ENCODE results near the gene CELF2.
"Not testable (repeated sequence)": the region's sequence is repeated elsewhere in the genome, so short reads cannot be mapped to it uniquely, and the experiment has no call there.

Gene CELF2

DNA sequence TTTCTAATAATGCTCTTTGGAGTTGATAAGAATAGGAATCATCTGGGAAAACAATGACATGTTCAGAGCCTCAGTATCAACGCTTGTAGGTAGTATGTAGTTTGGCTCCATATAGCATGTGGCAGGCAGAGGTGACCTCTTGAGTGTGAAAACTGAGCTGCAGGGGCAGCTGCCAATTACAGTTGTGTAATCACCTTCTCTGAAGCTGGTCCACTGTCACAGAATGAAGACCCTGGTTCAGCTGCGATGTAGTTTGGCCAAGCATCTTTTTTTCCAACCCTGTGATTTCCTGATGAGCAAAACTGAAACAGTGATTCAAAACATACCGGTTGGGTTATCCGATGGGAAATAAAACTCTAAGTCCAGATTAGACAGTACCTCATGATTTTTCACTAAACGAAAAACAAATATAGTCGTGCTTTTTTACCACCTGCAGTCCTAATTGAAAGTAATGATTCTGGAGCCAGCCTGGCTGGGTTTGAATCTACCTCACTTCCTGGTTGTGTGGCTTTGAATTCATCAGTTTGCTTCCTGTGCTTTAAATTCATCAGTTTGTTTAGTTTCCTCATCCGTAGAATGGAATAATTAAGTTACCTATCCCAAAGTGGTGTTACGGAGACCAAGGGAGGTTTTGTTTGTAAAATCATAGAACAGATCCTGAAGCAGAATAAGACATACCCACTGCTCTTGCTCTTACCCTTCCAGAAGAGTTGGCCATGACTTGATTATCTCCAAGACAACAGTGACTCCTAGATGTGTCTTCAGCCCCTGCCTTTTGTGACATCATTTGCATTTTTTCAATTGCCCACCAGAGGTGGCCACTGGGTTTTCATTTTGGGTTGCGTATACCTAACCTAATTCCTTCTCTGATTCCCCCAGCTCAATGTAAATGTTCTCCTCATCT, 87.4 kb downstream of the CELF2 start:
- no peak for DNase-seq

GRCh38 chr10:11105676-11106004, 88.0 kb downstream of the CELF2 start:
- no peak for DNase-seq

GRCh38 chr10:11106621-11107374, 89.1 kb downstream of the CELF2 start:
- no peak for DNase-seq

DNA sequence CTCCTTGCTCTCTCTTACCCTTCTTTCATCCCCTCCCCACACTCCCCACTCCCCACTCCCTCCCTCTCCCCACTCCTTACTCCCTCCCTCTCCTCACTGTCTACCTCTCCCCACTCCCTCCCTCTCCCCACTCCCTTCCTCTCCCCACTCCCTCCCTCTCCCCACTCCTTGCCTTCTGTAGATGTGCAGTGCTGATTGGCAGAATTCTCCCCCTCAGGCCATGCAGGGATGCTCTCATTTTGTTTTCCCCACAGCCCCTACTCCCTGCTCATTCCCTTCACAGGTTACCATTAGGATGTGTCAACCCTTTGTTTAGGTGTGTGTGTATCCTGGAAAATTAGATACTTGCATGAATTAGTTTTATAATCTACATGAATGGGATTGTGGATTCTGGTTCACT, 90.3 kb downstream of the CELF2 start:
- no peak for DNase-seq

GRCh38 chr10:11108356-11108755, 90.7 kb downstream of the CELF2 start:
- no peak for DNase-seq

DNA sequence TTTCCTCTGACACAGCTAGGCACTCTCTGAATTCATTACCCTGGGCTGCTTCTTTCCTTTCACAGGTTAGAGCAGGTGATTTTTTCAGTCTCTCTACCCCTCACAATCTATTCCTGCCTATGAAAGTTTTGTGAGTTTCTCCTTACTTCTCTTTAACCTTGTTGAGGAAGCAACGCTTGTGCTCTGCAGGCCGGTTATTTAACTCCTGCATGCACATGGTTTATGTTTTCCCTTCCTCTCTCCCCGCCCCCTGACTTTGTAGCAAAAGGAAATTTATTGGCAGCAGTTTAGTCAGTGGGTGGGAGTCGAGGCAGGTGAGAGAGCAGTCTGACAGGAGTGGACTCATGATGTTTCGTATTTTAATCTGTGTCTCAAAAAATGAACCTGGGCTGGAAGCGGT, 91.9 kb downstream of the CELF2 start:
- DNase-seq, result no peak

DNA sequence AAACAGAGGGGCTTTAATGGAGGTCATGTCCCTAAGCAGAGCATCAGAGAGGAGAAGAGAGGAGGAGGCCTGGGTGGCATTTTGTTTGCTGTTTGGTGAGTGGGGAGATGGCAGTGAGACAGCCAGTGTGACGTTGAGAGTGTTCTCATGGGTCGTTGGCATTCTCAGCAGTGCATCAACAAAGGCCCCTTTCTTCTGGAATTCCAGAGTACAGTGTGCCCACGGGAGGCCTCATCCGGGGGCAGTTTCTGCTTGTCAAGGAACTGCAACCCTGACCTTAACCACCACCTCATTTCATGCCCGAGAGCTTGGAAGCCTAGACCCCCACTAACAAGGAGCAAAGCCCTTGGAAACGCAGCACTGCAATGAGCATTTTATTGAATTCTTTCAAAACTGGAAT, 92.9 kb downstream of the CELF2 start:
- no peak for DNase-seq

GRCh38 chr10:11111490-11111889, 93.8 kb downstream of the CELF2 start:
- no peak for DNase-seq

DNA sequence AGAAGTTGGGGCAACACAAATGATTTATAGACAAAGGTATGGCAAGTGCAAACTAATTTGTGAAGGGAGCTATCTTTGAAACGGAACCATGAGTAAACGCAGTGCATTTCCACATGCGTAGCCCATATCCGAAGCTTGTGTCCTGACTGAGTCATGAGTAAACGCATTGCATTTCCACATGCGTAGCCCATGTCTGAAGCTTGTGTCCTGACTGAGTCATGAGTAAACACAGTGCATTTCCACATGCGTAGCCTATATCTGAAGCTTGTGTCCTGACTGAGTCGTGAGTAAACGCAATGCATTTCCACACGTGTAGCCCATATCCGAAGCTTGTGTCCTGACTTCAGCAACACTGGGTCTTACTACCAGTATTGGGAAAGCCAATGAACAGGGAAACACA, 95.0 kb downstream of the CELF2 start:
- no peak for DNase-seq

DNA sequence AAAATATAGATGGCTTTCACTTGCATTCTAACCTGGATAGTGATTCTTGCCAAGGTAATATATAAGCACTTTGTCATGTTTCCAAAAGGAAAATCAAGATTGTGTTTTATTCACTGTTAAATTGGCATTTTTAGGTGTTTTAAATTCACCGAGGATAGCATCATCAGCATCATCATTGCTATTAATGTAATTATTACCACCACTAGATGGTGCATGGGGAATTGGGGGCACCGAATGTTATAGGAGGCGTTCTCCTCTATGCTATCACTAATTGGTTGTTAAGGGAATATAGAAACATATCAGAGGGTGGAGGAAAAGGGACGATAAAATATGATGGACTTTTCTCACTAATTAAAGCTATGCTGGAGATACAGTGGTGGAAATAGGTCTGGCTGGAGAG, 95.5 kb downstream of the CELF2 start:
- no peak for DNase-seq

DNA sequence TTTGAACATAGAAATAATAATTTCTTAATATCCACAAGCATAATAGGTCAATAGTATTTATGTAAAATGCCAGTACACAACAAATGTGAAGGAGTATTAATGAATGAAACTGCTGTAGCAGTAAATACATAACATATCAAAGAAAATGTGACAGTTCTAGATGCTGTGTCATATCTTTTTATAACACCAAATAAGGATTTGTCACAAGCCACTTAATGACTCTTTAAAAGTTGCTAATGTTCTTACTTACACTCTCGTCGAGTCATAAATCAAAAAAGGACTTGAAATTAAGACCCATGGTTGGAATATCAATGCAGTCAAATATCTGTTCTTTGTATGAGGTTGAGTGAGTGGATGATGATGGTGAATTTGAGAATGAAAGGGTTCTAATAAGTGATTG, 96.6 kb downstream of the CELF2 start:
- DNase-seq, result no peak

DNA sequence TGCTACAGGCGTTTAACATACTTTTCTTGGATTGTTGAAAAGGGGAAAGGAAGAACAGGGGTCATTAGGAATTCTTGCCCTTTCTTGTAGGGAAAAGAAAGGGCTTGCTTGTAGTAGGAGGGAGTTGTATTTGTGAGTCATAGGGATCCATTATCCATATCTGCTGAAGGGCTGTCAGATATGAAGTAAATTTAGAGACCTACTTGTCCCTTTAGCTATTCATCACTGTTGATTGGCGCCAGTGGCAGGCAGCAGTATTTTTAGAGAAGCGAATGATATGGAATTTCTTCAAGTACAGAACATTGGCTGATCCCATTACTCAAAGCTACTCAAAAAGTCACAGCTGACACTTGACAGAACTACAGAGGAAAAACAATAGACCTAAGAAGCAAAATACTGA, 97.7 kb downstream of the CELF2 start:
- DNase-seq, result no peak

GRCh38 chr10:11116361-11116760, 98.7 kb downstream of the CELF2 start:
- DNase-seq, result no peak

- DNase-seq, result no peak
Observed at GRCh38 chr10:11116817-11117216, 99.1 kb downstream of the CELF2 start.

- no peak for DNase-seq
Observed at GRCh38 chr10:11118686-11119085, 101.0 kb downstream of the CELF2 start.

DNA sequence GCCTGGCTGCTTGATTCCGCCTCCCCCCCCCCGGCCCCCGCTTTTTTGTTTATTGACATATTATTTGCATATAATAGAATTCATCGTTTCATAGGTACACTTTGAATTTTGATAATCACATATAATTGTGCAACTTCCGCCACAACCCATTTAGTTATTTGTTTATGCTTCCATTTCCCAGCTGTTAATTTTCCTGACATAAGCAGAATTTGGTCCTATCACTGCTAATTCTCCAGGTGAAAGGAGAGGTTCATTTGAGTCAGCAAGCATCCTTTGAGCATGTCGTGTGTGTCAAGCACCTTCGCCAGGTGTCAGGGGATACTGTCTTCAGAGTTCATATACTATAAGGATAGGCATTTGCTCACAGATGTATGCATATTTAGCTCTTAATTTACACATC, 102.2 kb downstream of the CELF2 start:
- no peak for DNase-seq

- DNase-seq, result no peak
Observed at GRCh38 chr10:11120711-11121110, 103.0 kb downstream of the CELF2 start.

DNA sequence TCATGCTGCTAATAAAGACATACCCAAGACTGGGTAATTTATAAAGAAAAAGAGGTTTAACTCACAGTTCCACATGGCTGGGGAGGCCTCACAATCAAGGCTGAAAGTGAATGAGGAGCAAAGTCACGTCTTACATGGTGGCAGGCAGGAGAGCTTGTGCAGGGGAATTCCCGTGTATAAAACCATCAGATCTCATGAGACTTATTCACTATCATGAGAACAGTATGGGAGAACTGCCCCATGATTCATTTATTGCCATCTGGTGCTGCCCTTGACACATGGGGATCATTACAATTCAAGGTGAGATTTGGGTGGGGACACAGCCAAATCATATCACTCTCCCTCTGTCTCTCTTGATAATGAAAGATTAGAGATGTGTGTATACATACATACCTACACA, 106.2 kb downstream of the CELF2 start:
- DNase-seq, result not testable (repeated sequence)

DNA sequence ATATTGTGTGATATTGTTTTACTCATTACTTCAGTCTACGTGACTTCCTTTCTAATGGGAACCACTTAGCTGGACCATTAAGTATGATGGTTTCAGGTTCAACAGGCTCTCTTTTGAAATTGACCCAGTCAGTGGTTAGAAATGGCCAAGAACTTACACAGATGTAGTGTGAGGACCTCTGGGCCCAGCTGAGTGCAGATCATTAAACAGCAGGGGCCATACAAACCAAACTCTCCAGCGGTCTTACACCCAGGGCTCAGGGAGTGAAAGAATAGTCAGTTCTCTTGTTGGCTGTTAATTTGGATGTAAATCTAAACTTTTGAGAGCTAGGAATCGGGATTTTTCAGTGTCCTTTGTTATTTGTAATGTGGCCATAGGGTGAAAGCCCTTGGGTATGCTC, 107.3 kb downstream of the CELF2 start:
- no peak for DNase-seq

DNA sequence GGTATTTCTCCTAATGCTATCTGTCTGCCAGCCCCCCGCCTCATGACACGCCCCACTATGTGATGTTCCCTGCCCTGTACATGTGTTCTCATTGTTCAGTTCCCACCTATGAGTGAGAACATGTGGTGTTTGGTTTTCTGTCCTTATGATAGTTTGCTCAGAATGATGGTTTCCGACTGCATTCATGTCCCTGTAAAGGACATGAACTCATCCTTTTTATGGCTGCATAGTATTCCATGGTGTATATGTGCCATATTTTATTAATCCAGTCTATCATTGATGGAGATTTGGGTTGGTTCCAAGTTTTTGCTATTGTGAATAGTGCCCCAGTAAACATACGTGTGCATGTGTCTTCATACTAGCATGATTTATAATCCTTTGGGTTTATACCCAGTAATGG, 109.3 kb downstream of the CELF2 start:
- DNase-seq, result not testable (repeated sequence)

GRCh38 chr10:11131112-11131639, 113.5 kb downstream of the CELF2 start:
- no peak for DNase-seq

DNA sequence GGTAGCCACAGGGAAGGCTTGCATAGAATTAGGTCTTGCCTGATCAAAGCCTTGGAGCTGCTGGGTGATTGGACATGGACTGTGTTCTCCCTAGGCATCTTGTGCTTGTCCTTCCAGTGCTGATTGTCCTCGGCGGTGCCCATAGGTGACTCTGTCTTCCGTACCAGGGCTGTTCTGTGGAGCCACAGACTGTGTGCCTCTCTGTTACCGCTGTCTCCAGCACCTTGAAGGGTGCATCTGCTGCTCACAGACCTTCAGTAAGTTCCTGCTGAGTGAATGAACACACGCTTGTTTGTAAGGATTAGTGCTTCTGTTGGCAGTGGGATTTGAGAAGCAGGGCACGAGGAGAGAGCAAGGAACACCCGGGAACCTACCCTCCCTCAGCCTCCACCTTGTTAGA, 116.7 kb downstream of the CELF2 start:
- no peak for DNase-seq

DNA sequence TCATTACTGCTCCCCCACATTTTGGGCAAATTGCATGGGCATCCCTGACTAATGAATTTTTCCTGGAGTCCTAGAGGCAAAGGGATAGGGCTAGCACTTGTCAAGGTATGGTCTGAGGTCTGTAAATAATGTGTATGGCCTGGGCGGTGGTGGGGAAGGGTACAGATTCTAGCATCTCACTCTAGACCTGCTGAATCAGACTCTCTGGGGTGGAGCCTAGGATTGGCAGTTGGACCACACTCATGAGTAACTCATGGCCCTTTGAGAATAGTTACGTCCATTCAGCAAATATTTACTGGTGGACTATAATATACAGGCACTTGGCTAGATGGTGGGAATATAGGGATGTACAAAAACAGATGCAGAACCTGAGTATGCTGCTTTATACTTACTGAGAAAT, 118.0 kb downstream of the CELF2 start:
- DNase-seq, result no peak

DNA sequence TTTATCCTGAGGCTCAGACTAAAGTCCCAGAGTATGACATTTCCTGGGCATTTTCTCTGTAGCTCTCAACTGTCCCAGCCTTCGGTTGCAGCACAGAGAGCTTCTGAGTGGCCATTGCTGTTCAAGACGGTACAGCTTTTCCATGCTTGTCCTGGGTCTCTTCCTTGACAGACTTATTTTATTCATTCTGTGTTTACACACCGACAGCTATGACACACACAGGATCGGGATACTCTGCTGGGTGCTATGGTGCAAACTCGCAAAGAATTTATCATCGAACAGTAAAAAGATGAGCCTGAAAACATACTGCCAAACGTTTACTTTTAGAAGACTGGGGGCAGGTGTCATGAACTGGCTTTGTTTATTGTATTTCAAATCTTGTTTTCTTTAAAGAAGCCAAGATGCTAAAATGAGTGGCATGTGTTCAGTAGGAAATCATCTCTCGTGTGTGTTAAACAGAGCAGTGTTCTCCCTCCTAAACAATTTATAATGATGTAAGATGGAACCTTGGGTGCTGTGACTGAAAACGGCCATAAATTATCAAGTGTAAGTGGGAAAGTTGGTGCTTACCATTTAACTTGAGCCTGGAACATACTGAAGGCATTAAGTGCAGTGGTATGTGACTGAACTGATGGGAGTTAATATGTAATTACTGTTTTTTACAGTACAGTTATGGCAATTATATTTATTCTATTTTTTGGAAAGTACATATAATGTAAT, 120.8 kb downstream of the CELF2 start:
- DNase-seq, result no peak
